ACHN (cell line): ENCODE data around the gene DSCAML1.
A peak's percentile ranks its signal among the peaks of the same experiment; 100 is the strongest.

Experiments
- DNase-seq: peaks from one replicate; pipeline ENCODE4 v3.0.0-alpha.2; 2015
- in situ Hi-C: cut with HindIII; loops from 2 replicates; pipeline ENCODE4 v1.10.0; 2017; ENCODE audit warnings: low sequenced_read_pairs, low pct_ligation_motif_present, low pct_unique_long_range_greater_than_20kb

DSCAML1 gene

GRCh38 chr11:117807482-117808327 lies 10.7 kb upstream of the DSCAML1 start:
- in situ Hi-C loops = loop anchor here (25.0 kb wide), 1 partner anchor 370 kb away; no protein-coding TSS in a partner anchor
- peak; percentile 63 for DNase-seq

- in situ Hi-C loops = loop anchor here (25.0 kb wide), 1 partner anchor 370 kb away; no protein-coding TSS in a partner anchor
- no peak for DNase-seq
These were observed 9.8 kb upstream of the DSCAML1 start for GRCh38 chr11:117806846-117807245.

- DNase-seq = no peak
- in situ Hi-C loops = loop anchor here (25.0 kb wide), 1 partner anchor 368 kb away; no protein-coding TSS in a partner anchor
These were observed 8.0 kb upstream of the DSCAML1 start for GRCh38 chr11:117805045-117805444.

GRCh38 chr11:117803896-117804295 lies 6.9 kb upstream of the DSCAML1 start:
- in situ Hi-C loops = loop anchor here (25.0 kb wide), 1 partner anchor 367 kb away; no protein-coding TSS in a partner anchor
- DNase-seq = no peak

GRCh38 chr11:117799634-117800033 lies 2.6 kb upstream of the DSCAML1 start:
- in situ Hi-C loops = loop anchor here (25.0 kb wide), 1 partner anchor 362 kb away; no protein-coding TSS in a partner anchor
- no peak for DNase-seq

- DNase-seq = no peak
- in situ Hi-C loops = no loop called here
These were observed 552 bp downstream of the DSCAML1 start for GRCh38 chr11:117796456-117796871.

- in situ Hi-C loops = no loop called here
These were observed 1.2 kb downstream of the DSCAML1 start for GRCh38 chr11:117795638-117796455.

GRCh38 chr11:117794772-117795629 lies 2.0 kb downstream of the DSCAML1 start:
- no peak for DNase-seq
- in situ Hi-C loops = no loop called here

More at GRCh38 chr11:117795638-117796455, 1.2 kb downstream of the DSCAML1 start:
- no peak for DNase-seq

- no peak for DNase-seq
- in situ Hi-C loops = no loop called here
These were observed 2.9 kb downstream of the DSCAML1 start for GRCh38 chr11:117794135-117794534.

GRCh38 chr11:117793583-117793982 lies 3.4 kb downstream of the DSCAML1 start:
- in situ Hi-C loops = no loop called here
- DNase-seq = no peak

GRCh38 chr11:117792992-117793391 lies 4.0 kb downstream of the DSCAML1 start:
- DNase-seq = no peak
- in situ Hi-C loops = no loop called here

- in situ Hi-C loops = no loop called here
These were observed 4.8 kb downstream of the DSCAML1 start for GRCh38 chr11:117792241-117792640.

GRCh38 chr11:117790279-117790678 lies 6.7 kb downstream of the DSCAML1 start:
- no peak for DNase-seq
- in situ Hi-C loops = no loop called here

More at GRCh38 chr11:117792241-117792640, 4.8 kb downstream of the DSCAML1 start:
- DNase-seq = no peak

- DNase-seq = no peak
- in situ Hi-C loops = no loop called here
These were observed 7.8 kb downstream of the DSCAML1 start for GRCh38 chr11:117789241-117789640.

GRCh38 chr11:117786135-117786870 lies 10.7 kb downstream of the DSCAML1 start:
- in situ Hi-C loops = no loop called here

GRCh38 chr11:117782101-117782500 lies 14.9 kb downstream of the DSCAML1 start:
- in situ Hi-C loops = no loop called here
- DNase-seq = no peak

More at GRCh38 chr11:117786135-117786870, 10.7 kb downstream of the DSCAML1 start:
- no peak for DNase-seq

GRCh38 chr11:117781627-117782026 lies 15.4 kb downstream of the DSCAML1 start:
- DNase-seq = no peak
- in situ Hi-C loops = no loop called here

GRCh38 chr11:117780456-117780855 lies 16.6 kb downstream of the DSCAML1 start:
- no peak for DNase-seq
- in situ Hi-C loops = no loop called here
